K562 (cell line): ENCODE measurements around the gene KRTAP10-8. TPM values are rescaled to one million over a fixed set of nuclear protein-coding genes. Genes with fewer than 3 reads are reported as not detected.

Source experiments
- ATAC-seq: fragments of 200-7000 bp; cut with Tn5 transposase; 3 replicates; pipeline ENCODE4 v1.9.1; 2020; ENCODE audit warnings: moderate library complexity
- BruUV-seq: library from RNA; stranded (reverse); fragments of 400-500 nt; replicated peaks from 2 replicates; lab custom pipeline; 2021; lab: Mats Ljungman, UMichigan
- CTCF ChIA-PET: fragments of 300-600 bp; formaldehyde crosslinking; extraction: SDS; loops from one replicate; lab custom pipeline; 2021; ENCODE audit warnings: low intra/inter-chr PET ratio; lab: Yijun Ruan, JAX
- POLR2A ChIA-PET: fragments of 300-600, 350-650 bp; sonication (Branson Sonifier 250); formaldehyde crosslinking; extraction: SDS; loops from one replicate; lab custom pipeline; 2021; ENCODE audit warnings: antibody characterized with exemption, inconsistent platforms; lab: Yijun Ruan, JAX
- DNase-seq, 4 experiments: peaks; one replicate each; pipeline versions ENCODE4 v3.0.0 to v3.0.0-alpha.2; 2011 to 2018; ENCODE audit warnings: low spot score in 3 of 4, mixed read lengths in 3 of 4; ENCODE audit errors: extremely low read depth in 1 of 4
- FAIRE-seq: peaks from 2 replicates; lab custom pipeline; 2011; peaks lifted over from hg19 to GRCh38; lab: Jason Lieb, UNC
- H2AFZ ChIP-seq: 2 replicates; pipeline ENCODE4 v1.6.0; 2011; ENCODE audit warnings: low read depth, low read length, control low read depth, inconsistent platforms
- H3K27ac ChIP-seq: fragments of 200-600 bp; 3 replicates; pipeline ENCODE4 v1.8.0; 2011; ENCODE audit warnings: low read depth, mild to moderate bottlenecking, control low read depth, inconsistent platforms, low read length, moderate library complexity, mixed read lengths; ENCODE audit errors: extremely low read depth
- H3K27me3 ChIP-seq, 2 experiments: fragments of 300-600 bp in 1 of 2; 2 replicates in 1 of 2; 3 replicates in 1 of 2; pipeline versions ENCODE4 v1.6.0 to v1.8.0; 2011; ENCODE audit warnings: inconsistent platforms in 2 of 2, low read length in 2 of 2, mild to moderate bottlenecking in 1 of 2, mixed read lengths in 1 of 2, moderate library complexity in 1 of 2; ENCODE audit not compliant: control insufficient read depth in 2 of 2, insufficient read depth in 2 of 2
- H3K36me3 ChIP-seq: fragments of 300-600 bp; 3 replicates; pipeline ENCODE4 v1.8.0; 2011; ENCODE audit warnings: mild to moderate bottlenecking, low read length, inconsistent platforms; ENCODE audit not compliant: control insufficient read depth, insufficient read depth
- H3K4me1 ChIP-seq, 2 experiments: fragments of 200-600 bp in 1 of 2; replicated peaks in 1 of 2; 2 replicates in 1 of 2; 3 replicates in 1 of 2; pipeline versions ENCODE4 v1.5.1 to v1.8.0; 2011; ENCODE audit warnings: inconsistent platforms in 2 of 2, low read length in 2 of 2, mild to moderate bottlenecking in 1 of 2, mixed read lengths in 1 of 2, moderate library complexity in 1 of 2; ENCODE audit not compliant: control insufficient read depth in 2 of 2, insufficient read depth in 2 of 2
- H3K4me2 ChIP-seq: 2 replicates; pipeline ENCODE4 v1.6.1; 2011; ENCODE audit warnings: low read length, control low read depth, inconsistent platforms, mixed read lengths; ENCODE audit not compliant: insufficient read depth
- H3K4me3 ChIP-seq: fragments of 200-600 bp; sonication (generic), shearing (Covaris generic); 2 replicates; pipeline ENCODE4 v1.5.1; 2016; ENCODE audit warnings: control low read depth, inconsistent platforms
- H3K79me2 ChIP-seq: fragments of 200-600 bp; 3 replicates; pipeline ENCODE4 v1.8.0; 2011; ENCODE audit warnings: low read length, inconsistent platforms; ENCODE audit not compliant: control insufficient read depth, insufficient read depth
- H3K9ac ChIP-seq, 2 experiments: 2 replicates each; pipeline versions ENCODE4 v1.6.0 to v1.6.1; 2011; ENCODE audit warnings: low read depth in 2 of 2, low read length in 2 of 2, control low read depth in 1 of 2, inconsistent platforms in 1 of 2, mild to moderate bottlenecking in 1 of 2, mixed read lengths in 1 of 2; ENCODE audit not compliant: insufficient read depth in 1 of 2
- H3K9me1 ChIP-seq: one replicate; pipeline ENCODE4 v1.6.0; 2011; ENCODE audit warnings: inconsistent platforms, mild to moderate bottlenecking, low read length, moderate library complexity; ENCODE audit not compliant: control insufficient read depth, insufficient read depth
- H3K9me3 ChIP-seq: replicated peaks from 2 replicates; pipeline ENCODE4 v1.5.1; 2011; ENCODE audit warnings: low read depth, low read length, inconsistent platforms; ENCODE audit not compliant: control insufficient read depth, insufficient read depth
- H4K20me1 ChIP-seq: replicated peaks from 2 replicates; pipeline ENCODE4 v1.6.1; 2011; ENCODE audit warnings: low read length, inconsistent platforms, mixed read lengths; ENCODE audit not compliant: control insufficient read depth, insufficient read depth
- CXXC5 ChIP-seq: fragments of 250-450 bp; sonication (Bioruptor Pico); IDR thresholded peaks from 2 replicates; pipeline ENCODE4 v1.8.0; 2022; ENCODE audit warnings: inconsistent platforms, mild to moderate bottlenecking, moderate library complexity
- HDAC8 ChIP-seq: fragments of 450-650 bp; IDR thresholded peaks from 2 replicates; pipeline ENCODE4 v1.6.1; 2016; ENCODE audit warnings: mild to moderate bottlenecking, missing genetic modification characterization, moderate library complexity, missing compliant biosample characterization
- STAT5B ChIP-seq: fragments of 250-450 bp; sonication (Bioruptor Pico); IDR thresholded peaks from 2 replicates; pipeline ENCODE4 v1.8.0; 2021; ENCODE audit warnings: mild to moderate bottlenecking, inconsistent platforms
- TSHZ1 ChIP-seq: fragments of 250-450 bp; sonication (Bioruptor Pico); IDR thresholded peaks from 2 replicates; pipeline ENCODE4 v1.4.0; 2020; ENCODE audit warnings: mild to moderate bottlenecking, moderate library complexity
- ZKSCAN3 ChIP-seq: fragments of 250-450 bp; sonication (Bioruptor Pico); IDR thresholded peaks from 2 replicates; pipeline ENCODE4 v1.4.0; 2020
- WGBS: fragments of 100-300 bp; shearing (Covaris generic); methylation state at CpG from one replicate; pipeline ENCODE4 v1.1.6; 2016; ENCODE audit warnings: low coverage, mixed read lengths; ENCODE audit not compliant: insufficient coverage; ENCODE audit errors: missing lambda C conversion rate; 5-methylcytosine and 5-hydroxymethylcytosine counted together
- in situ Hi-C: fragments of 300-500 bp; cut with MboI; formaldehyde crosslinking; loops from 4 replicates; pipeline ENCODE4 v1.15.0; 2018; ENCODE audit warnings: inconsistent platforms, mixed read lengths
- intact Hi-C: fragments of 100-400 bp; cut with micrococcal nuclease; formaldehyde crosslinking; loops from 2 replicates; pipeline ENCODE4 v1.14.2; 2022
- polyA plus RNA-seq, 8 experiments: library from polyadenylated mRNA; depleted of rRNA in 4 of 8; stranded (reverse) in 5 of 8; unstranded in 3 of 8; fragments of >200 nt; fragmentation: Nextera tagmentation in 2 of 8; fragmentation: Illumina TruSeq in 1 of 8; extraction: Ambion mirVana in 2 of 8; extraction: Trizol in 1 of 8; gene quantifications; 2 replicates each; pipeline versions ENCODE4 v1.2.1 to v1.2.3, GENCODE V29; 2011 to 2014; ENCODE audit warnings: inconsistent platforms in 1 of 8, missing spikeins in 1 of 8
- total RNA-seq, 7 experiments: library from RNA; depleted of rRNA in 6 of 7; stranded (reverse); fragments of >200 nt in 6 of 7; fragmentation: Illumina TruSeq in 2 of 7; extraction: Trizol in 2 of 7; gene quantifications; 2 replicates each; pipeline versions ENCODE4 v1.2.1 to v1.2.3, GENCODE V29; 2011 to 2021; ENCODE audit warnings: low replicate concordance in 1 of 7

KRTAP10-8 gene
- total and polyA plus RNA-seq, 9 of the 15 experiments (the other 6 are each of a cell fraction or from before 2014, with no cell fraction given): not detected

- no peak within 1 kb of the TSS for H3K9ac ChIP-seq
- no peaks in the 10 kb centered on the region for H3K79me2 ChIP-seq
- H3K9me3 ChIP-seq: no peaks in the 10 kb centered on the region
- no peak within 1 kb of the TSS for H3K4me3 ChIP-seq
- H3K27me3 ChIP-seq: peaks cover 11 to 52% of the 10 kb centered on the region in 2 experiments; a peak in 4 of 5 replicates
- no peaks in the 10 kb centered on the region for H4K20me1 ChIP-seq
- in situ Hi-C loops: no loop called here
- no TSS peak for BruUV-seq
- no peaks in the 10 kb centered on the region for H3K36me3 ChIP-seq
- ChIA-PET CTCF (no interaction called here), POLR2A (interaction anchor here (1.2 kb wide), 1 partner anchor 88 kb away, joined by 3 read pairs; no protein-coding TSS in a partner anchor)
- intact Hi-C loops: no loop called here
- no peak within 1 kb of the TSS for H2AFZ ChIP-seq
- no peak within 1 kb of the TSS for H3K4me2 ChIP-seq
- no peak for DNase-seq
- ATAC-seq: no peak
- 1% methylated on average over 9 of the region's 9 CpGs for WGBS
- no peak for FAIRE-seq
- no peak within 1 kb of the TSS for H3K27ac ChIP-seq
- peaks cover 0 to 8% of the 10 kb centered on the region in 2 experiments; a peak in 2 of 5 replicates for H3K4me1 ChIP-seq
- no peaks in the 10 kb centered on the region for H3K9me1 ChIP-seq
- no peak for TF ChIP-seq ZKSCAN3 (CRISPR knock-in tag)
- TF ChIP-seq TSHZ1 (CRISPR knock-in tag): no peak
- no peak for TF ChIP-seq HDAC8 (tag)
- no peak for TF ChIP-seq CXXC5 (CRISPR knock-in tag)
- no peak for TF ChIP-seq STAT5B (CRISPR knock-in tag)
Observed at GRCh38 chr21:44654576-44655175, 42.8 kb downstream of the KRTAP10-8 start, which contains the start of gene KRTAP12-4. KRTAP12-4 (minus strand) TSS chr21:44654659; CDS start chr21:44654614, 45 bp downstream.
